Keratinocyte (primary cell): ENCODE measurements around the gene FBH1. TPM values are rescaled to one million over a fixed set of nuclear protein-coding genes. Genes with fewer than 3 reads are reported as not detected.

Experiments
- DNase-seq: peaks from one replicate; pipeline ENCODE4 v3.0.0-alpha.2; 2011; ENCODE audit warnings: low read depth, missing footprints, low spot score
- FAIRE-seq: peaks from 2 replicates; lab custom pipeline; 2011; peaks lifted over from hg19 to GRCh38; lab: Jason Lieb, UNC
- H2AFZ ChIP-seq: 2 replicates; pipeline ENCODE4 v1.6.0; 2012; ENCODE audit warnings: low read length, control low read depth, inconsistent platforms; ENCODE audit not compliant: control insufficient read depth
- H3K27ac ChIP-seq: 2 replicates; pipeline ENCODE4 v1.5.1; 2011; ENCODE audit warnings: low read length; ENCODE audit not compliant: control insufficient read depth, insufficient read depth
- H3K27me3 ChIP-seq: 3 replicates; pipeline ENCODE4 v1.6.0; 2011; ENCODE audit warnings: low read length; ENCODE audit not compliant: control insufficient read depth, insufficient read depth; ENCODE audit errors: extremely low read depth
- H3K36me3 ChIP-seq, 2 experiments: 2 replicates in 1 of 2; 3 replicates in 1 of 2; pipeline ENCODE4 v1.5.1; 2011; ENCODE audit warnings: low read length in 2 of 2, mild to moderate bottlenecking in 1 of 2; ENCODE audit not compliant: control insufficient read depth in 2 of 2, insufficient read depth in 2 of 2; ENCODE audit errors: extremely low read depth in 1 of 2
- H3K4me1 ChIP-seq: 3 replicates; pipeline ENCODE4 v1.5.1; 2011; ENCODE audit warnings: low read length; ENCODE audit not compliant: control insufficient read depth, insufficient read depth; ENCODE audit errors: extremely low read depth
- H3K4me2 ChIP-seq: 3 replicates; pipeline ENCODE4 v1.6.0; 2011; ENCODE audit warnings: low read depth, low read length; ENCODE audit not compliant: control insufficient read depth, insufficient read depth; ENCODE audit errors: extremely low read depth
- H3K4me3 ChIP-seq, 3 experiments: fragments of 200-600 bp in 1 of 3; sonication (generic) in 1 of 3; 2 replicates in 2 of 3; 3 replicates in 1 of 3; pipeline ENCODE4 v1.5.1; 2011 to 2016; ENCODE audit warnings: low read length in 3 of 3, mild to moderate bottlenecking in 3 of 3, control low read depth in 2 of 3, inconsistent platforms in 1 of 3, low read depth in 1 of 3, mixed read lengths in 1 of 3, mixed run types in 1 of 3, moderate library complexity in 1 of 3; ENCODE audit not compliant: control insufficient read depth in 2 of 3, insufficient read depth in 2 of 3; ENCODE audit errors: extremely low read depth in 1 of 3
- H3K79me2 ChIP-seq: 2 replicates; pipeline ENCODE4 v1.6.0; 2012; ENCODE audit warnings: low read length; ENCODE audit not compliant: control insufficient read depth, insufficient read depth
- H3K9ac ChIP-seq: 3 replicates; pipeline ENCODE4 v1.6.0; 2011; ENCODE audit warnings: low read length; ENCODE audit not compliant: control insufficient read depth, insufficient read depth; ENCODE audit errors: extremely low read depth
- H3K9me1 ChIP-seq: 3 replicates; pipeline ENCODE4 v1.6.0; 2011; ENCODE audit warnings: low read length; ENCODE audit not compliant: control insufficient read depth, insufficient read depth; ENCODE audit errors: extremely low read depth
- H3K9me3 ChIP-seq: 2 replicates; pipeline ENCODE4 v1.5.1; 2012; ENCODE audit warnings: low read depth, low read length; ENCODE audit not compliant: control insufficient read depth
- H4K20me1 ChIP-seq: 3 replicates; pipeline ENCODE4 v1.6.0; 2011; ENCODE audit warnings: low read length; ENCODE audit not compliant: control insufficient read depth, insufficient read depth; ENCODE audit errors: extremely low read depth
- EZH2 ChIP-seq: IDR thresholded peaks from one replicate; pipeline ENCODE4 v1.6.1; 2012; ENCODE audit warnings: inconsistent platforms, mild to moderate bottlenecking, low read length, moderate library complexity
- dilution Hi-C: fragments of 300-500 bp; cut with MboI; formaldehyde crosslinking; loops from one replicate; pipeline ENCODE4 v1.7.0; 2020; ENCODE audit warnings: low sequenced_read_pairs; ENCODE audit not compliant: extremely low pct_ligation_motif_present
- polyA plus RNA-seq, 5 experiments: library from polyadenylated mRNA; depleted of rRNA in 3 of 5; stranded (reverse) in 3 of 5; stranded (forward) in 1 of 5; unstranded in 1 of 5; fragments of >200 nt; gene quantifications; 1 replicate in 1 of 5; 2 replicates in 3 of 5; 3 replicates in 1 of 5; pipeline versions ENCODE4 v1.2.1 to v1.2.3, GENCODE V29; 2011 to 2012; ENCODE audit warnings: missing spikeins in 2 of 5, low read depth in 1 of 5, low replicate concordance in 1 of 5
- TF ChIP-seq, protein P1 (sequence below), 3 experiments: IDR thresholded peaks in 1 of 3; conservative IDR thresholded peaks in 1 of 3; optimal IDR thresholded peaks in 1 of 3; 2 replicates in 2 of 3; 3 replicates in 1 of 3; pipeline versions ENCODE3 to v1.5.1; 2011; ENCODE audit warnings: low read length in 3 of 3, mild to moderate bottlenecking in 3 of 3, moderate library complexity in 2 of 3, control low read depth in 1 of 3, inconsistent platforms in 1 of 3; ENCODE audit not compliant: insufficient read depth in 2 of 3; ENCODE audit errors: extremely low read depth in 1 of 3

The FBH1 gene
- polyA plus RNA-seq, 1 donor (not counting 4 experiments of a cell fraction or from before 2014, with no cell fraction given) = 61.8 TPM

GRCh38 chr10:5935628-5936027 is 45.6 kb downstream of the FBH1 start:
- H3K27ac ChIP-seq = no peak overlapping the region
- no peaks in the 10 kb centered on the region for H3K9me1 ChIP-seq
- no peak overlapping the region for H3K4me3 ChIP-seq
- H3K4me1 ChIP-seq = peaks cover 1% of the 10 kb centered on the region
- no peak overlapping the region for H3K4me2 ChIP-seq
- H3K36me3 ChIP-seq = peaks cover 25 to 31% of the 10 kb centered on the region in 2 experiments
- no peak overlapping the region for H3K9ac ChIP-seq
- no peak for FAIRE-seq
- no peaks in the 10 kb centered on the region for H4K20me1 ChIP-seq
- dilution Hi-C loops = no loop called here
- no peak for TF ChIP-seq EZH2
- TF ChIP-seq, protein P1, sequence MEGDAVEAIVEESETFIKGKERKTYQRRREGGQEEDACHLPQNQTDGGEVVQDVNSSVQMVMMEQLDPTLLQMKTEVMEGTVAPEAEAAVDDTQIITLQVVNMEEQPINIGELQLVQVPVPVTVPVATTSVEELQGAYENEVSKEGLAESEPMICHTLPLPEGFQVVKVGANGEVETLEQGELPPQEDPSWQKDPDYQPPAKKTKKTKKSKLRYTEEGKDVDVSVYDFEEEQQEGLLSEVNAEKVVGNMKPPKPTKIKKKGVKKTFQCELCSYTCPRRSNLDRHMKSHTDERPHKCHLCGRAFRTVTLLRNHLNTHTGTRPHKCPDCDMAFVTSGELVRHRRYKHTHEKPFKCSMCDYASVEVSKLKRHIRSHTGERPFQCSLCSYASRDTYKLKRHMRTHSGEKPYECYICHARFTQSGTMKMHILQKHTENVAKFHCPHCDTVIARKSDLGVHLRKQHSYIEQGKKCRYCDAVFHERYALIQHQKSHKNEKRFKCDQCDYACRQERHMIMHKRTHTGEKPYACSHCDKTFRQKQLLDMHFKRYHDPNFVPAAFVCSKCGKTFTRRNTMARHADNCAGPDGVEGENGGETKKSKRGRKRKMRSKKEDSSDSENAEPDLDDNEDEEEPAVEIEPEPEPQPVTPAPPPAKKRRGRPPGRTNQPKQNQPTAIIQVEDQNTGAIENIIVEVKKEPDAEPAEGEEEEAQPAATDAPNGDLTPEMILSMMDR (optimal IDR thresholded peaks at IDR 0.05 in 1 of 3, IDR thresholded peaks at IDR 0.05 in 1 of 3, conservative IDR thresholded peaks at IDR 0.05 in 1 of 3; ENCODE audit: extremely low read depth in 1 of 3, insufficient read depth in 2 of 3, low read length in 3 of 3) = no peak
- H3K79me2 ChIP-seq = no peaks in the 10 kb centered on the region
- no peak overlapping the region for H2AFZ ChIP-seq
- DNase-seq = no peak
- no peaks in the 10 kb centered on the region for H3K27me3 ChIP-seq
- no peaks in the 10 kb centered on the region for H3K9me3 ChIP-seq

GRCh38 chr10:5937016-5937415 is 47.0 kb downstream of the FBH1 start:
- H3K4me1 ChIP-seq = peaks cover 15% of the 10 kb centered on the region
- H3K36me3 ChIP-seq = peaks cover 20 to 26% of the 10 kb centered on the region in 2 experiments
- DNase-seq = no peak
- H3K27me3 ChIP-seq = no peaks in the 10 kb centered on the region
- H4K20me1 ChIP-seq = no peaks in the 10 kb centered on the region
- no peak overlapping the region for H3K4me3 ChIP-seq
- H3K9me1 ChIP-seq = no peaks in the 10 kb centered on the region
- FAIRE-seq = no peak
- H3K27ac ChIP-seq = no peak overlapping the region
- H3K9ac ChIP-seq = no peak overlapping the region
- no peaks in the 10 kb centered on the region for H3K79me2 ChIP-seq
- dilution Hi-C loops = no loop called here
- no peaks in the 10 kb centered on the region for H3K9me3 ChIP-seq
- H2AFZ ChIP-seq = no peak overlapping the region
- no peak overlapping the region for H3K4me2 ChIP-seq
- TF ChIP-seq, protein P1 (optimal IDR thresholded peaks at IDR 0.05 in 1 of 3, IDR thresholded peaks at IDR 0.05 in 1 of 3, conservative IDR thresholded peaks at IDR 0.05 in 1 of 3; ENCODE audit: extremely low read depth in 1 of 3, insufficient read depth in 2 of 3, low read length in 3 of 3) = no peak
- TF ChIP-seq EZH2 = no peak
